Measurements from ENCODE around the gene ZNF85. TPM values are rescaled to one million over a fixed set of nuclear protein-coding genes. Genes with fewer than 3 reads are reported as not detected.

Gene ZNF85
- 5.3 to 11.2 TPM (median 6.4 TPM) in 3 replicates for total RNA-seq
- long read RNA-seq, transcript ZNF85-201 (4 exons, 1,531 nt): major isoform, 5 of 8 reads
- long read RNA-seq, partial matches to known transcripts: 0 of 8 reads
- long read RNA-seq, other reads (novel, unspliced or antisense): 1 of 8 reads

GRCh38 chr19:20923077-20923871 is at the start of gene ZNF85:
TSS of gene ZNF85 (plus strand) at chr19:20923251. CDS start at chr19:20923401, 150 bp downstream.
- H3K27ac Mint-ChIP-seq (ENCODE audit: unreplicated experiment): peak within 1 kb of the TSS; percentile 100
- no peaks in the 10 kb centered on the region for H3K36me3 Mint-ChIP-seq (ENCODE audit: low read depth)
- H3K9me3 Mint-ChIP-seq (ENCODE audit: low read depth): no peaks in the 10 kb centered on the region
- H3K4me1 Mint-ChIP-seq (ENCODE audit: low read depth): peaks cover 27% of the 10 kb centered on the region
- peak; percentile 95 for DNase-seq (ENCODE audit: low spot score)
- peak within 1 kb of the TSS; percentile 98 for H3K4me3 Mint-ChIP-seq (ENCODE audit: unreplicated experiment)
- H3K27me3 Mint-ChIP-seq (ENCODE audit: low read depth): no peaks in the 10 kb centered on the region
- peak; percentile 25 for TF ChIP-seq CTCF (IDR thresholded peaks at IDR 0.05)

- TF ChIP-seq CTCF (IDR thresholded peaks at IDR 0.05): no peak
- DNase-seq (ENCODE audit: low spot score): no peak
- Mint-ChIP-seq H3K36me3 (ENCODE audit: low read depth) (peaks cover 2% of the 10 kb centered on the region), H3K4me3 (ENCODE audit: unreplicated experiment) (no peak overlapping the region), H3K9me3 (ENCODE audit: low read depth) (peaks cover 93% of the 10 kb centered on the region), H3K27me3 (ENCODE audit: low read depth) (no peaks in the 10 kb centered on the region), H3K4me1 (ENCODE audit: low read depth) (no peaks in the 10 kb centered on the region), H3K27ac (ENCODE audit: unreplicated experiment) (no peak overlapping the region)
These were observed 43.5 kb upstream of the ZNF85 start for GRCh38 chr19:20879501-20879900.

- Mint-ChIP-seq H3K4me1 (ENCODE audit: low read depth) (no peaks in the 10 kb centered on the region), H3K4me3 (ENCODE audit: unreplicated experiment) (no peak overlapping the region), H3K27ac (ENCODE audit: unreplicated experiment) (no peak overlapping the region), H3K27me3 (ENCODE audit: low read depth) (no peaks in the 10 kb centered on the region), H3K9me3 (ENCODE audit: low read depth) (peaks cover 60% of the 10 kb centered on the region), H3K36me3 (ENCODE audit: low read depth) (no peaks in the 10 kb centered on the region)
- DNase-seq (ENCODE audit: low spot score): no peak
- TF ChIP-seq CTCF (IDR thresholded peaks at IDR 0.05): no peak
These were observed 10.1 kb upstream of the ZNF85 start for GRCh38 chr19:20912973-20913372.

GRCh38 chr19:20925481-20925880 is 2.4 kb downstream of the ZNF85 start:
- no peak for TF ChIP-seq CTCF (IDR thresholded peaks at IDR 0.05)
- H3K4me3 Mint-ChIP-seq (ENCODE audit: unreplicated experiment): no peak overlapping the region
- H3K27me3 Mint-ChIP-seq (ENCODE audit: low read depth): no peaks in the 10 kb centered on the region
- DNase-seq (ENCODE audit: low spot score): no peak
- H3K4me1 Mint-ChIP-seq (ENCODE audit: low read depth): peaks cover 34% of the 10 kb centered on the region
- no peaks in the 10 kb centered on the region for H3K9me3 Mint-ChIP-seq (ENCODE audit: low read depth)
- H3K36me3 Mint-ChIP-seq (ENCODE audit: low read depth): no peaks in the 10 kb centered on the region
- peak overlapping the region; percentile 45 for H3K27ac Mint-ChIP-seq (ENCODE audit: unreplicated experiment)

- DNase-seq (ENCODE audit: low spot score): no peak
- H3K27ac Mint-ChIP-seq (ENCODE audit: unreplicated experiment): no peak overlapping the region
- no peaks in the 10 kb centered on the region for H3K27me3 Mint-ChIP-seq (ENCODE audit: low read depth)
- no peak overlapping the region for H3K4me3 Mint-ChIP-seq (ENCODE audit: unreplicated experiment)
- H3K4me1 Mint-ChIP-seq (ENCODE audit: low read depth): peaks cover 34% of the 10 kb centered on the region
- H3K9me3 Mint-ChIP-seq (ENCODE audit: low read depth): no peaks in the 10 kb centered on the region
- TF ChIP-seq CTCF (IDR thresholded peaks at IDR 0.05): no peak
- no peaks in the 10 kb centered on the region for H3K36me3 Mint-ChIP-seq (ENCODE audit: low read depth)
These were observed 3.7 kb downstream of the ZNF85 start for GRCh38 chr19:20926796-20927195.

Measured in chondrocyte (in vitro differentiated cells).